ENCODE measurements around the gene NFATC2. TPM values are rescaled to one million over a fixed set of nuclear protein-coding genes. Genes with fewer than 3 reads are reported as not detected.
"Not testable (repeated sequence)": the region's sequence is repeated elsewhere in the genome, so short reads cannot be mapped to it uniquely, and the experiment has no call there.

The NFATC2 gene
- total RNA-seq, 2 experiments from 2014 or later: 44.3 to 45.2 TPM

- POLR2A ChIA-PET: no interaction called here
- CTCF ChIA-PET: no interaction called here
Measured at GRCh38 chr20:51359401-51359800, 183.1 kb downstream of the NFATC2 start.

GRCh38 chr20:51358032-51358724 lies 184.3 kb downstream of the NFATC2 start:
- ChIA-PET CTCF (interaction anchor here (0.9 kb wide), 1 partner anchor 378 kb away, joined by 3 read pairs; no protein-coding TSS in a partner anchor), POLR2A (no interaction called here)

GRCh38 chr20:51357543-51357942 lies 185.0 kb downstream of the NFATC2 start:
- POLR2A ChIA-PET: no interaction called here
- CTCF ChIA-PET: no interaction called here

GRCh38 chr20:51356871-51357270 lies 185.6 kb downstream of the NFATC2 start:
- CTCF ChIA-PET: no interaction called here
- POLR2A ChIA-PET: no interaction called here

GRCh38 chr20:51354769-51355319 lies 187.7 kb downstream of the NFATC2 start:
- POLR2A ChIA-PET: interaction anchor here (0.6 kb wide), 1 partner anchor 14 kb away, joined by 3 read pairs; no protein-coding TSS in a partner anchor
- CTCF ChIA-PET: interaction anchor here (0.6 kb wide), 2 partner anchors 55 to 367 kb away, joined by 3 read pairs; no protein-coding TSS in a partner anchor

- CTCF ChIA-PET: interaction anchor here (0.6 to 0.9 kb wide), 2 partner anchors 20 to 367 kb away, joined by 3 read pairs; no protein-coding TSS in a partner anchor
- POLR2A ChIA-PET: interaction anchor here (0.6 kb wide), 1 partner anchor 15 kb away, joined by 3 read pairs; no protein-coding TSS in a partner anchor
Measured at GRCh38 chr20:51354191-51354768, 188.2 kb downstream of the NFATC2 start.

GRCh38 chr20:51353491-51353890 lies 189.0 kb downstream of the NFATC2 start:
- ChIA-PET POLR2A (no interaction called here), CTCF (interaction anchor here (0.9 kb wide), 1 partner anchor 19 kb away, joined by 3 read pairs; no protein-coding TSS in a partner anchor)

GRCh38 chr20:51352791-51353190 lies 189.7 kb downstream of the NFATC2 start:
- CTCF ChIA-PET: no interaction called here

GRCh38 chr20:51350941-51351631 lies 191.4 kb downstream of the NFATC2 start:
- ChIA-PET POLR2A (no interaction called here), CTCF (no interaction called here)

More at GRCh38 chr20:51352791-51353190, 189.7 kb downstream of the NFATC2 start:
- POLR2A ChIA-PET: no interaction called here

GRCh38 chr20:51348876-51349275 lies 193.6 kb downstream of the NFATC2 start:
- ChIA-PET CTCF (no interaction called here), POLR2A (interaction anchor here (0.6 kb wide), 1 partner anchor 214 kb away, joined by 3 read pairs; no protein-coding TSS in a partner anchor)

GRCh38 chr20:51347831-51348230 lies 194.7 kb downstream of the NFATC2 start:
- CTCF ChIA-PET: no interaction called here
- POLR2A ChIA-PET: no interaction called here

- ChIA-PET CTCF (no interaction called here), POLR2A (no interaction called here)
Measured at GRCh38 chr20:51346686-51347485, 195.6 kb downstream of the NFATC2 start.

GRCh38 chr20:51345601-51346101 lies 196.9 kb downstream of the NFATC2 start:
- ChIA-PET POLR2A (no interaction called here), CTCF (no interaction called here)

GRCh38 chr20:51343802-51344201 lies 198.7 kb downstream of the NFATC2 start:
- CTCF ChIA-PET, POLR2A ChIA-PET: not testable (repeated sequence)

GRCh38 chr20:51342510-51343236 lies 199.8 kb downstream of the NFATC2 start:
- CTCF ChIA-PET: no interaction called here
- POLR2A ChIA-PET: no interaction called here

GRCh38 chr20:51341581-51341980 lies 200.9 kb downstream of the NFATC2 start:
- ChIA-PET POLR2A (no interaction called here), CTCF (no interaction called here)

GRCh38 chr20:51340451-51340840 lies 202.1 kb downstream of the NFATC2 start:
- CTCF ChIA-PET: no interaction called here
- POLR2A ChIA-PET: no interaction called here

- ChIA-PET CTCF (no interaction called here), POLR2A (no interaction called here)
Measured at GRCh38 chr20:51339721-51340450, 202.6 kb downstream of the NFATC2 start.
